SK-N-SH (cell line): ENCODE results near the gene SLC10A1. TPM values are rescaled to one million over a fixed set of nuclear protein-coding genes. Genes with fewer than 3 reads are reported as not detected.

Experiments used
- CTCF ChIA-PET: fragments of 300-600, 350-600 bp; formaldehyde crosslinking; extraction: SDS; loops from one replicate; lab custom pipeline; 2021; lab: Yijun Ruan, JAX
- POLR2A ChIA-PET: fragments of 350-600 bp; sonication (Branson Sonifier 250); formaldehyde crosslinking; extraction: SDS; loops from one replicate; lab custom pipeline; 2020; ENCODE audit warnings: antibody characterized with exemption, inconsistent platforms; lab: Yijun Ruan, JAX
- DNase-seq: peaks from one replicate; pipeline ENCODE4 v3.0.0; 2012
- H2AFZ ChIP-seq: fragments of 200-600 bp; sonication (generic); 2 replicates; pipeline ENCODE4 v1.8.1; 2016; ENCODE audit warnings: antibody characterized with exemption, mild to moderate bottlenecking, low read depth
- H3F3A ChIP-seq: fragments of 200-600 bp; sonication (generic); replicated peaks from 2 replicates; pipeline ENCODE3; 2016; ENCODE audit warnings: antibody characterized with exemption, mild to moderate bottlenecking; ENCODE audit not compliant: insufficient read depth
- H3K27ac ChIP-seq, 2 experiments: fragments of 200-500 bp in 1 of 2; fragments of 200-600 bp in 1 of 2; sonication (Bioruptor generic) in 1 of 2; sonication (generic), shearing (Covaris generic) in 1 of 2; 2 replicates each; pipeline versions ENCODE4 v1.5.1 to v1.6.1; 2014 to 2016; ENCODE audit warnings: low read depth in 2 of 2, inconsistent platforms in 1 of 2, low read length in 1 of 2, mild to moderate bottlenecking in 1 of 2, mixed read lengths in 1 of 2
- H3K27me3 ChIP-seq: fragments of 200-600 bp; sonication (generic), shearing (Covaris generic); 2 replicates; pipeline ENCODE4 v1.6.1; 2016; ENCODE audit warnings: mixed run types; ENCODE audit not compliant: insufficient read depth
- H3K36me3 ChIP-seq, 2 experiments: fragments of 200-500 bp in 1 of 2; fragments of 200-600 bp in 1 of 2; sonication (Bioruptor generic) in 1 of 2; sonication (generic) in 1 of 2; replicated peaks in 1 of 2; 2 replicates each; pipeline versions ENCODE3 to v1.5.1; 2014 to 2016; ENCODE audit warnings: low read length in 1 of 2, mild to moderate bottlenecking in 1 of 2; ENCODE audit not compliant: insufficient read depth in 2 of 2, control insufficient read depth in 1 of 2
- H3K4me1 ChIP-seq, 2 experiments: fragments of 200-500 bp in 1 of 2; fragments of 200-600 bp in 1 of 2; sonication (Bioruptor generic) in 1 of 2; sonication (generic), shearing (Covaris generic) in 1 of 2; 2 replicates each; pipeline versions ENCODE4 v1.5.1 to v1.6.1; 2014 to 2016; ENCODE audit warnings: low read depth in 1 of 2, low read length in 1 of 2, mixed run types in 1 of 2; ENCODE audit not compliant: insufficient read depth in 2 of 2, control insufficient read depth in 1 of 2
- H3K4me2 ChIP-seq: fragments of 200-600 bp; sonication (generic), shearing (Covaris generic); 2 replicates; pipeline ENCODE4 v1.6.1; 2017; ENCODE audit warnings: mixed run types
- H3K4me3 ChIP-seq, 2 experiments: fragments of 200-500 bp in 1 of 2; fragments of 200-600 bp in 1 of 2; sonication (Bioruptor generic) in 1 of 2; sonication (generic), shearing (Covaris generic) in 1 of 2; 2 replicates each; pipeline versions ENCODE4 v1.5.1 to v1.8.1; 2014 to 2016; ENCODE audit warnings: low read depth in 2 of 2, inconsistent platforms in 1 of 2, low read length in 1 of 2, mild to moderate bottlenecking in 1 of 2, mixed read lengths in 1 of 2, moderate library complexity in 1 of 2
- H3K79me2 ChIP-seq: fragments of 200-600 bp; sonication (generic); 2 replicates; pipeline ENCODE4 v1.8.1; 2017; ENCODE audit warnings: mild to moderate bottlenecking; ENCODE audit not compliant: insufficient read depth
- H3K9ac ChIP-seq: fragments of 200-600 bp; sonication (generic); 2 replicates; pipeline ENCODE4 v1.6.1; 2017; ENCODE audit warnings: mixed run types
- H3K9me2 ChIP-seq: fragments of 200-600 bp; sonication (generic); 2 replicates; pipeline ENCODE4 v1.6.1; 2017; ENCODE audit warnings: mixed run types
- H3K9me3 ChIP-seq: fragments of 200-600 bp; sonication (generic); 2 replicates; pipeline ENCODE4 v1.6.1; 2017; ENCODE audit warnings: mixed run types, mild to moderate bottlenecking, moderate library complexity
- H4K20me1 ChIP-seq: fragments of 200-600 bp; sonication (generic); 2 replicates; pipeline ENCODE4 v1.6.1; 2017; ENCODE audit warnings: mild to moderate bottlenecking, mixed run types; ENCODE audit not compliant: insufficient read depth
- CTCF ChIP-seq: fragments of 200-600 bp; sonication (generic); IDR thresholded peaks from 2 replicates; pipeline ENCODE4 v1.6.1; 2017; ENCODE audit warnings: antibody characterized with exemption, mild to moderate bottlenecking, moderate library complexity
- ELF1 ChIP-seq: IDR thresholded peaks from 2 replicates; pipeline ENCODE4 v1.4.0; 2012
- IRF3 ChIP-seq: fragments of 150-350 bp; IDR thresholded peaks from 2 replicates; pipeline ENCODE4 v1.6.1; 2016; ENCODE audit warnings: mild to moderate bottlenecking, low read depth, low read length
- MXI1 ChIP-seq: IDR thresholded peaks from 2 replicates; pipeline ENCODE4 v1.6.1; 2012; ENCODE audit warnings: mild to moderate bottlenecking, low read depth, low read length, improper control_type of control experiment
- NFIC ChIP-seq: IDR thresholded peaks from 2 replicates; pipeline ENCODE4 v1.4.0; 2012; ENCODE audit warnings: borderline replicate concordance
- NRF1 ChIP-seq: IDR thresholded peaks from 2 replicates; pipeline ENCODE4 v1.6.1; 2012; ENCODE audit warnings: low read depth, mild to moderate bottlenecking, low read length
- RAD21 ChIP-seq: IDR thresholded peaks from 2 replicates; pipeline ENCODE4 v1.6.1; 2012; ENCODE audit warnings: mild to moderate bottlenecking, low read length
- REST ChIP-seq: IDR thresholded peaks from 2 replicates; pipeline ENCODE4 v1.6.1; 2012; ENCODE audit warnings: mild to moderate bottlenecking, low read depth, low read length, moderate library complexity
- RFX5 ChIP-seq: IDR thresholded peaks from 2 replicates; pipeline ENCODE4 v1.6.1; 2012; ENCODE audit warnings: mild to moderate bottlenecking, improper control_type of control experiment, low read length
- SMC3 ChIP-seq: IDR thresholded peaks from 2 replicates; pipeline ENCODE4 v1.6.1; 2012; ENCODE audit warnings: low read depth, low read length, improper control_type of control experiment
- TEAD4 ChIP-seq: IDR thresholded peaks from 2 replicates; pipeline ENCODE4 v1.4.0; 2012; ENCODE audit warnings: mild to moderate bottlenecking, borderline replicate concordance; ENCODE audit not compliant: insufficient read depth
- USF1 ChIP-seq: IDR thresholded peaks from 2 replicates; pipeline ENCODE4 v1.4.0; 2012; ENCODE audit warnings: low read depth, borderline replicate concordance
- USF2 ChIP-seq: fragments of 150-350 bp; IDR thresholded peaks from 2 replicates; pipeline ENCODE4 v1.6.1; 2017; ENCODE audit warnings: antibody characterized with exemption, low read length, low read depth, borderline replicate concordance
- ZBTB33 ChIP-seq: IDR thresholded peaks from 2 replicates; pipeline ENCODE4 v1.4.0; 2012; ENCODE audit warnings: low read depth, borderline replicate concordance
- WGBS: methylation state at CpG from one replicate; pipeline ENCODE4 v1.1.6; 2017; ENCODE audit warnings: low lambda C conversion rate; 5-methylcytosine and 5-hydroxymethylcytosine counted together
- polyA plus RNA-seq, 3 experiments: library from polyadenylated mRNA; depleted of rRNA; stranded (reverse); fragments of >200 nt; gene quantifications; 2 replicates each; pipeline ENCODE4 v1.2.3, GENCODE V29; 2012

SLC10A1 gene
- polyA plus RNA-seq, 1 of the 3 experiments (the other 2 are of a cell fraction) = not detected

GRCh38 chr14:69808919-69809808 is 12.1 kb upstream of the SLC10A1 start:
- no peaks in the 10 kb centered on the region for H3F3A ChIP-seq
- no peak overlapping the region for H3K27ac ChIP-seq
- no peak overlapping the region for H3K9ac ChIP-seq
- DNase-seq = no peak
- ChIA-PET POLR2A (no interaction called here), CTCF (interaction anchor here (0.9 to 2.9 kb wide), 3 partner anchors 10 to 224 kb away, joined by 3 to 19 read pairs (median 16); no protein-coding TSS in a partner anchor)
- H3K4me3 ChIP-seq = no peak overlapping the region
- no peaks in the 10 kb centered on the region for H4K20me1 ChIP-seq
- H3K36me3 ChIP-seq = no peaks in the 10 kb centered on the region
- H3K9me3 ChIP-seq = no peaks in the 10 kb centered on the region
- H3K9me2 ChIP-seq = no peaks in the 10 kb centered on the region
- WGBS = 49% methylated on average over 12 of the region's 12 CpGs
- no peaks in the 10 kb centered on the region; the same call in 1 of the 2 replicates for H3K27me3 ChIP-seq
- H3K4me1 ChIP-seq = no peaks in the 10 kb centered on the region; a peak in 1 of 4 replicates
- TF ChIP-seq REST (no peak), ELF1 (no peak), NRF1 (no peak), RAD21 (no peak), CTCF (no peak)
- no peak overlapping the region for H3K4me2 ChIP-seq
- no peak overlapping the region for H2AFZ ChIP-seq
- H3K79me2 ChIP-seq = no peaks in the 10 kb centered on the region

- no peak overlapping the region for H2AFZ ChIP-seq
- no peak for DNase-seq
- no peak overlapping the region for H3K27ac ChIP-seq
- ChIA-PET POLR2A (no interaction called here), CTCF (interaction anchor here (0.6 to 2.2 kb wide), 5 partner anchors 11 to 221 kb away, joined by 3 to 10 read pairs (median 5); partner anchors contain the start of gene SMOC1)
- no peak overlapping the region for H3K4me2 ChIP-seq
- no peaks in the 10 kb centered on the region for H3K27me3 ChIP-seq
- no peak overlapping the region for H3K4me3 ChIP-seq
- H3K36me3 ChIP-seq = no peaks in the 10 kb centered on the region
- no peaks in the 10 kb centered on the region; a peak in 1 of 4 replicates for H3K4me1 ChIP-seq
- WGBS = 20% methylated on average over 1 of the region's 1 CpG
- no peaks in the 10 kb centered on the region for H4K20me1 ChIP-seq
- no peaks in the 10 kb centered on the region for H3K79me2 ChIP-seq
- H3K9ac ChIP-seq = no peak overlapping the region
- H3K9me3 ChIP-seq = no peaks in the 10 kb centered on the region
- no peaks in the 10 kb centered on the region for H3K9me2 ChIP-seq
- H3F3A ChIP-seq = no peaks in the 10 kb centered on the region
- TF ChIP-seq NFIC (no peak), IRF3 (no peak), USF1 (no peak), SMC3 (no peak), ZBTB33 (no peak), MXI1 (no peak), TEAD4 (no peak), RAD21 (no peak), USF2 (no peak), RFX5 (no peak)
Observed at GRCh38 chr14:69807192-69807591, 10.2 kb upstream of the SLC10A1 start.
